ENCODE results near the gene ANKRD16.
"Not testable (repeated sequence)": the region's sequence is repeated elsewhere in the genome, so short reads cannot be mapped to it uniquely, and the experiment has no call there.

Gene ANKRD16

DNA sequence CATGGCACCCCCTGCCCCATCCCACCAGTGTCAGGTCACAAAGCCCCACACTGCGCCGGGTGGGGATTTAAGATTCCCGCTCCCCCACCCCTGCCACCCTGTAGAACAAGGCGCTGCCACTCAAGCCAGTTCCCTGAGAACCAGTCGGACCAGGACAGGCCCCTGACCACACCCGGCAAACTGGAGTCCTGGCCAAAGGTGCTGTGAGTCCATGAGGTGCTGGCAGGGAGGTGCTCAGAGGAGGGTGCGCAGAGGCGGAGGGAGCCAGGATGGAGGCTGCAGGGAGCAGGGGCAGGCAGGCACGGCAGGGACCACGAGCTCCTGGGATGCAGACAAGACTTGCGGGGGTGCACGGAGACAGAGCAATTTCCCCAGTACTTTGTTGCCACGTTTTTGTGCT lies 56.7 kb downstream of the ANKRD16 start:
- DNase-seq = no peak

DNA sequence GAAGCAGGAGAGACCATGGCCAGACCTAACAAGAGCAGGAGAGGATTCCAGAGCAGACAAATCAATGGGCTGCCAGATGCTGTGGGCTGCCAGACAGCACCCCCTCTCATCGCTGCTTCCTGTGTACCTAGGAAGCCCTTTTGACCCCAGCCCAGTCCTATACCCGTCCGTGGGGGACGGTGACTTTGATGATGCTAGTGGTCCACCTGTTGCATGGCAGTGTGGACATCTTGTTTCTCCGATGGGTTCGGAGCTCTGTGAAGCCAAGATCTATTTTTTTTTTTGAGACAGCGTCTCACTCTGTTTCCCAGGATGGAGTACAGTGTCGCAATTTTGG lies 58.3 kb downstream of the ANKRD16 start:
- DNase-seq = no peak

GRCh38 chr10:5830629-5831445 lies 58.9 kb downstream of the ANKRD16 start:
- DNase-seq = no peak

DNA sequence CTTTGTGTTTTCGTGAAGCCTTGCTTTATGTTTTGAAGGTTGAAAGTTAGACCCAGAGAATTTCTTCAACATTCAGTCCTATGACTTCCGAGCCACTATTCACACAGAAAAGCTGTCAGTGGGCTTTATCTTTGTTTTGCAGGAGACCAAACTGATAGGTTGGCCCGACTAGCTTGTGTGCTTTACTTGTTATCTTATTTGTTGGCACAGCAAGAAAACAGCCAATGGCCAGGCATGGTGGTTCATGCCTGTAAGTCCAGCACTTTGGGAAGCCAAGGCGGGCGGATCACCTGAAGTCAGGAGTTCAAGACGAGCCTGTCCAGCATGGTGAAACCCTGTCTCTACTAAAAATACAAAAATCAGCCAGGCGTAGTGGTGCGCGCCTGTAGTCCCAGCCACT lies 60.4 kb downstream of the ANKRD16 start:
- DNase-seq = no peak

GRCh38 chr10:5828725-5829124 lies 61.0 kb downstream of the ANKRD16 start:
- DNase-seq = no peak

DNA sequence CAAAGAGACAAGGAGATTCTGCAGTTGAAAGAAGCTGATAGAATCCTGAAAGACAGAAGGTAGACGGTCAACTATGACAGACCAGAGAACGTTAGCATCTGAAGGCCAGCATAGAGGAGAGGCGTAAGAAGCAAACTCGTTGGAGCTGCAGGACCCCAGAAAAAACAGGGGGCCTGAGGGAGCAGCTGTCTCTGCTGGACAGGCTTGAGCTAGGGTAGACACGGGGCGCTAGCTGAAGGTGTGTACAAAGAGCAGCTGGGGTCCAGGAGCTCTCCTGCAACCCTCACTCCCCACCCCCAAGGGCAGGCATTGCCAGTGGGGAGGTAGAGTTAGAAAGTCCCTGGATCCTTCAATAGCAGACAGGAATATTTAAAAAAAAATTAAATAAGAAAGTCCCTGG lies 61.9 kb downstream of the ANKRD16 start:
- DNase-seq = no peak

GRCh38 chr10:5826511-5826910 lies 63.2 kb downstream of the ANKRD16 start:
- DNase-seq = not testable (repeated sequence)

- DNase-seq = no peak
Measured at GRCh38 chr10:5818894-5819293, 70.8 kb downstream of the ANKRD16 start.

- no peak for DNase-seq
Measured at GRCh38 chr10:5818048-5818331, 71.7 kb downstream of the ANKRD16 start.

GRCh38 chr10:5817322-5818047 lies 72.2 kb downstream of the ANKRD16 start:
- no peak for DNase-seq

DNA sequence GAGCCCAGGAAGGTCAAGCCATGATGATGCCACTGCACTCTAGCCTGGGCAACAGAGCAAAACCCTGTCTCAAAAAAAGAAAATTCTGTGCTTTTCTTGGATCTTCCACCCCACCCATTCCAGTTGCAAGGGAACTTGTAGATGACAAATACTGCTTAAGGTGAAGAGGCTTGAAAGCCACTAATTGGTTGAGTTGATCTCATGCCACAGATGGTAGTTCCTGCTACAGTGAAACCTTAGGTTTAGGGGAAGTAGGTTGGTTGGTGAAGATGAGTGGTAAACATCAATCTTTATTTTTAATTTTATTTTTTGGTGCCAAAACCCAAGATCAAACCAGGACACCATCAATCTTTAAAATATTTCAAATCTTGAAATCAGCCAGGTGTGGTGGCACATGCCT lies 73.5 kb downstream of the ANKRD16 start:
- no peak for DNase-seq

DNA sequence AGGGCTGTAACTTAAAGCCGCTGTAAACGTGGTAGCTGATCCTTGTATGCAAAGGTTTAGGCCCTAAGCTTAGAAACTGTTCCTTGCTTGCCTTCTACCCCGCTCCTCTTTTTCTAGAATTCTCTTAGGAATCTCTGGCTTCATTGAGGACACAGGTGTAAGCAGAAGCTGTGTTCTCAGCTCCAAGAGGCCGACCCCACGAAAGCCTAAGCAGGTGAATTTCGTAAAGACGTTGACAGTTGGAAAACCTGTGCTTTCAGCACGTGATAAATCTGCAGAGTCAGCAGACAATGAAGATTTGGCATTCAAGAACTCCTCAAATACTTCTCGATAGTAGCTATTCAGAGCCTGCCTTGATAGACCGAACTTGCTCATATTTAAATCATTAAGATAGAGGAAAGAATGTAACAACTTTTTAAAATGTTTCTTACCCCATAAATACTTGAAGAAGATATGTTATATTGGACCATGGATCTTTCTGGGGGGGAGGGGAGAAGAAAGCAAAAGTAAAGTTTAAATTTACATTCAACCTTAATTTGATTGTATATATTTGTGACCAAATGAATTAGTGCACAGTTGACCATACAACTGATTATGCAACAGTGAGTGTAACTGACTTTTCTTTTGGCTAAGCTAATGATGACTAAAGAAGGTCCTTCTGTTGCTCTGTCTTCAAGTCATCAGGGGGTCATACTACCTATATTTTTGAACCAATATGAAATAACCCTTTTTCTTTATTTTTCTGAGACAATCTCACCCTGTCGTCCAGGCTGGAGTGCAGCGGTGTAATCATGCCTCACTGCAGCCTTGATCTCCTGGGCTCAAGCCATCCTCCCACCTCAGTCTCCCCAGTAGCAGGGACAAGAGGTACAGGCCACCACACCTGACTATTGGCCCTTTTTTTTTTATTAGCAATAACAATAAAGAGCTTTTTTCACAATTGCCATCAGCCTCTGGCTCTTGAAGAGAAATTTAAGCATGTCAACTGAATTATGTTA lies 75.3 kb downstream of the ANKRD16 start:
- no peak for DNase-seq

GRCh38 chr10:5813341-5814109 lies 76.2 kb downstream of the ANKRD16 start, which contains the start of gene GDI2:
TSS of gene GDI2 (minus strand) at chr10:5813434. CDS start at chr10:5813258, 176 bp downstream.
- DNase-seq = peak; percentile 99

GRCh38 chr10:5813091-5813340 lies 76.7 kb downstream of the ANKRD16 start:
- DNase-seq = no peak

DNA sequence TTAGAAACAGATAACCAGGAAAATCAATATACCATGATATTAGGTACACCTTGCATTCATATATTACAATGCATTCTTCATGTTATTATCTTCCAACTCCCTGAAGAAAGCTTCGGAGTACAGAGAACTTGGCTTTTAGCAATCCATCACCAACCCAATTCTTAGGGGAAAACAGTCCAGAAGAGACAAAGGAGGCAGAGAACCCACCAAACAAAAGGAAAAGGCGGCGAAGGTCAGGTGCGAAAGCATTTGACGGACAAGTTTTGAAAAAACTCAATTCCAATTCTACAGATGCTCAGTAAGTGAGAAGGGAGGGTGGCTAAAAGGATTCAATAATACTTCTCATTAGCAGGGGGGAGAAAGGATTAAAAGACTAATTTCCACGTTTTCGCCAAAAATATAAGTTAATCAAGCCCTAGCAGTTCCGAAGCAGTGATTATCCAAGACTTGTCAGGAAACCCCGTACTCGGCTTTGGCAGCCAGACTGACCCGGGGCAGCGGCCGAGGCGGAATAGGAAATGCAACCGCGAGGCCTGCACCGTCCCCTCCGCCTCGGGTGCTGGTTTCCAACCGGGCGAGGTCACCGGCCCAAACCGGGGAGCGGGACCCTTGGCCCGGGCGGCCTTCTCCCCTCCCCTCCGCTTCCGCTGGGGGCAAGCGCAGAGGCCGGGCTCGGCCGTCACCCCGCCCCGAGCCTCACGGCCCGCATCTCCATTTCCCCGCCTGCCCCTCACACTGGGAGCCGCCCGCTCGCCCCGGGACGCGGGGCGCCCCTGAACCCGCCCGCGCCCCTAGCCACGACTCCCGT lies 77.2 kb downstream of the ANKRD16 start:
- peak; percentile 79 for DNase-seq

Measured in eye (tissue), 1 donor.